Mucosa of descending colon (tissue), 3 donors: ENCODE data around the gene GALNT3. TPM values are rescaled to one million over a fixed set of nuclear protein-coding genes. Genes with fewer than 3 reads are reported as not detected.
A peak's percentile ranks its signal among the peaks of the same experiment; 100 is the strongest.

Experiments
- ATAC-seq: fragments of 200-7000 bp; cut with Tn5 transposase; one replicate; pipeline ENCODE4 v1.9.1; 2020; ENCODE audit warnings: mild to moderate bottlenecking, moderate library complexity
- DNase-seq, 3 donors: peaks; one replicate each; pipeline ENCODE4 v3.0.0-alpha.2; 2020
- H3K36me3 ChIP-seq: fragments of 200-600 bp; one replicate; pipeline ENCODE4 v1.8.0; 2021; ENCODE audit warnings: low read depth, mild to moderate bottlenecking
- H3K4me1 ChIP-seq: fragments of 200-600 bp; one replicate; pipeline ENCODE4 v1.8.0; 2021; ENCODE audit warnings: low read depth, mild to moderate bottlenecking
- H3K4me3 ChIP-seq: fragments of 200-600 bp; one replicate; pipeline ENCODE4 v1.8.0; 2021; ENCODE audit warnings: mild to moderate bottlenecking
- H3K9me3 ChIP-seq: fragments of 200-600 bp; one replicate; pipeline ENCODE4 v1.8.0; 2021; ENCODE audit warnings: mild to moderate bottlenecking
- CTCF ChIP-seq: fragments of 200-600 bp; IDR thresholded peaks from one replicate; pipeline ENCODE4 v1.8.0; 2022; ENCODE audit warnings: antibody characterized with exemption, mild to moderate bottlenecking
- intact Hi-C, 2 donors: fragments of 100-400 bp; cut with DNase I in 1 of 2; cut with micrococcal nuclease in 1 of 2; formaldehyde crosslinking; loops; one replicate each; pipeline versions ENCODE4 v1.11.0 to v1.11.1; 2022; cut with DNase I, micrococcal nuclease
- total RNA-seq, 3 donors: library from RNA; stranded (reverse); fragmentation: NEBNext Ultra II Directional in 2 of 3; extraction: Animal tissue kit (Norgen Biotek cat#: 25700) in 2 of 3; gene quantifications; one replicate each; pipeline versions ENCODE4 v1.2.1 to v1.2.4, GENCODE V29; 2021 to 2023
- donor health status: DM: no; HTN: no; CAD: no; lungs with moderate emphysema.
- donor health status: DM: no; HTN: no; CAD: no.
- donor health status: DM: no; HTN: yes; CAD: no.

Gene GALNT3
- total RNA-seq, 3 donors from 2014 or later, result 33.4 to 82.8 (median 81.0) TPM

- H3K36me3 ChIP-seq, result no peaks in the 10 kb centered on the region
- peak in 1 of 3 donors; percentile 7 for DNase-seq
- no peaks in the 10 kb centered on the region for H3K9me3 ChIP-seq
- intact Hi-C loops, result no loop called here
- peak; percentile 78 for ATAC-seq
- TF ChIP-seq CTCF, result no peak
- H3K4me1 ChIP-seq, result no peaks in the 10 kb centered on the region
- H3K4me3 ChIP-seq, result no peak overlapping the region
These were observed 41.3 kb upstream of the GALNT3 start for GRCh38 chr2:165835363-165835762.

GRCh38 chr2:165833156-165833555, 39.1 kb upstream of the GALNT3 start:
- ATAC-seq (no peak), DNase-seq (no peak)
- no peaks in the 10 kb centered on the region for H3K36me3 ChIP-seq
- H3K4me3 ChIP-seq, result no peak overlapping the region
- H3K9me3 ChIP-seq, result no peaks in the 10 kb centered on the region
- intact Hi-C loops, result no loop called here
- H3K4me1 ChIP-seq, result no peaks in the 10 kb centered on the region
- no peak for TF ChIP-seq CTCF

- no peak overlapping the region for H3K4me3 ChIP-seq
- ATAC-seq (no peak), DNase-seq (no peak)
- no peaks in the 10 kb centered on the region for H3K4me1 ChIP-seq
- no peaks in the 10 kb centered on the region for H3K9me3 ChIP-seq
- no peaks in the 10 kb centered on the region for H3K36me3 ChIP-seq
- TF ChIP-seq CTCF, result no peak
- intact Hi-C loops, result no loop called here
These were observed 33.9 kb upstream of the GALNT3 start for GRCh38 chr2:165827921-165828276.

GRCh38 chr2:165827016-165827920, 33.2 kb upstream of the GALNT3 start:
- no peaks in the 10 kb centered on the region for H3K4me1 ChIP-seq
- H3K4me3 ChIP-seq, result no peak overlapping the region
- DNase-seq (no peak), ATAC-seq (no peak)
- intact Hi-C loops, result no loop called here
- no peaks in the 10 kb centered on the region for H3K36me3 ChIP-seq
- no peak for TF ChIP-seq CTCF
- no peaks in the 10 kb centered on the region for H3K9me3 ChIP-seq

GRCh38 chr2:165825041-165825440, 31.0 kb upstream of the GALNT3 start:
- H3K4me3 ChIP-seq, result no peak overlapping the region
- intact Hi-C loops, result no loop called here
- no peaks in the 10 kb centered on the region for H3K36me3 ChIP-seq
- DNase-seq (no peak), ATAC-seq (no peak)
- H3K4me1 ChIP-seq, result no peaks in the 10 kb centered on the region
- no peak for TF ChIP-seq CTCF
- H3K9me3 ChIP-seq, result no peaks in the 10 kb centered on the region
